Sigmoid colon (tissue), 7 donors: ENCODE data around the gene SRGN. TPM values are rescaled to one million over a fixed set of nuclear protein-coding genes. Genes with fewer than 3 reads are reported as not detected.
A peak's percentile ranks its signal among the peaks of the same experiment; 100 is the strongest.

Experiments
- DNase-seq: peaks from one replicate; pipeline ENCODE4 v3.0.0-alpha.2; 2019
- H3K27ac ChIP-seq, 4 donors: fragments of 200-600 bp; sonication (generic); one replicate each; pipeline ENCODE4 v1.5.1; 2016 to 2019; ENCODE audit warnings: mild to moderate bottlenecking in 1 of 4
- H3K27me3 ChIP-seq, 3 donors: fragments of 200-600 bp; sonication (generic); one replicate each; pipeline ENCODE4 v1.5.1; 2019; ENCODE audit warnings: mild to moderate bottlenecking in 1 of 3
- H3K36me3 ChIP-seq, 4 donors: fragments of 200-600 bp; sonication (generic); one replicate each; pipeline ENCODE4 v1.5.1; 2016 to 2019
- H3K4me1 ChIP-seq, 4 donors: fragments of 200-600 bp; sonication (generic); one replicate each; pipeline ENCODE4 v1.5.1; 2017 to 2019
- H3K4me3 ChIP-seq, 4 donors: fragments of 200-600 bp; sonication (generic); one replicate each; pipeline ENCODE4 v1.5.1; 2017 to 2019; ENCODE audit warnings: mild to moderate bottlenecking in 2 of 4, moderate library complexity in 1 of 4
- H3K9me3 ChIP-seq, 4 donors: fragments of 200-600 bp in 3 of 4; sonication (generic) in 3 of 4; one replicate each; pipeline versions ENCODE4 v1.5.1 to v1.6.1; 2013 to 2019
- EP300 ChIP-seq, 4 donors: sonication (generic); formaldehyde crosslinking; IDR thresholded peaks; one replicate each; pipeline ENCODE4 v1.6.1; 2017; ENCODE audit warnings: antibody characterized with exemption in 4 of 4
- POLR2A ChIP-seq, 2 donors: fragments of 450-650 bp; IDR thresholded peaks; one replicate each; pipeline ENCODE4 v1.6.1; 2016; ENCODE audit warnings: antibody characterized with exemption in 2 of 2, mild to moderate bottlenecking in 2 of 2, moderate library complexity in 2 of 2
- POLR2AphosphoS5 ChIP-seq, 4 donors: sonication (generic); formaldehyde crosslinking; IDR thresholded peaks; one replicate each; pipeline ENCODE4 v1.6.1; 2017; ENCODE audit warnings: antibody characterized with exemption in 4 of 4
- WGBS, 2 donors: extraction: QIAGEN DNeasy Blood & Tissue Kit; methylation state at CpG; one replicate each; pipeline ENCODE4 v1.1.7; 2013; 5-methylcytosine and 5-hydroxymethylcytosine counted together
- intact Hi-C: fragments of 100-400 bp; cut with DNase I; formaldehyde crosslinking; loops from one replicate; pipeline ENCODE4 v1.15.1; 2023
- polyA plus RNA-seq, 3 donors: library from polyadenylated mRNA; stranded (reverse); fragments of 200-250 nt; gene quantifications; one replicate each; pipeline ENCODE4 v1.2.3, GENCODE V29; 2013
- total RNA-seq, 4 donors: library from RNA; depleted of rRNA; stranded (reverse); fragments of >200 nt; gene quantifications; one replicate each; pipeline ENCODE4 v1.1.0, GENCODE V29; 2016
- TF ChIP-seq, protein P1 (sequence below), 4 experiments: fragments of 450-650 bp in 3 of 4; fragments of 200-600 bp in 1 of 4; IDR thresholded peaks; one replicate each; pipeline ENCODE4 v1.5.1; 2016 to 2019; ENCODE audit warnings: antibody characterized with exemption in 4 of 4, mild to moderate bottlenecking in 3 of 4, moderate library complexity in 2 of 4
- donor health status: healthy with polysubstance abuse.
- donor health status: Bipolar disorder and iron deficiency.
- donor health status: healthy.

The SRGN gene
- total and polyA plus RNA-seq, 7 donors, result 28.2 to 140 (median 83.5) TPM

DNA sequence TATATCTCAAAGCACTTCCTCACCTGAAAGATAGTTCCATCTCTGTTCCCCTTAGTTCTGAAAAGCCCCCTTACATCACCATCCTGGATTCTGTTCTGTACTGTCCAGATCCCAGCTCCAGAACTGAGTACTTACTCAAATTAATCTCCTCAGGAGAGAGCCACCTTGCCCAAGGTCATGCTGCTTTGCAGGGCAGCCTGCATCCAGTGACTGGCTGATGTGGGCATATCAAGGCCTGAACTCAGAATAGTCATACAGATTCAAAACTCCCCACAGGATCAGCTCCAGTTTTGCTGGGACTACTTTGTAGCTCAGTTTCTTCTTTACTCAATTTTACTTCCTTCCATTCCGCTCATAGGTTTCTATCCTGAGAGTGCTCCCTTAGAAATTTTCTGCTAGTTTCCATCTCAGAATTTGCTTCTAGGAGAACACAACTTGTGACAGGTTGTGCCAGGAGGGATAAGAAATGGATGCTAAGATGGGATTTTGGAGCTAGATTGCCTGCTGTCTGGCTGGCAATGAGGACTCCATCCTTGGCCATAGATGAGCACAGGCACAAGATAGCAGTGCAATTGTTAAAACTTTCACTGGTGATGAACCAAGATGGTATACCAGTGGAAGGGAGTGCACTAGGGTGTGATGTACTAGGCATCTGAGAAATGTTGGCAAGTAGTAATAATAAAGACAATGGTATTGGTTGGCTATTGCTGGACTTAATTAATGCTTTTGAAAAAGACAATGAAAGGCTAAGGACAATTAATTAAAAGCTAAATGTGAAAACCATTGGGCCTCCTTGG lies 17.3 kb downstream of the SRGN start:
- Histone ChIP-seq H3K4me1 (no peaks in the 10 kb centered on the region), H3K27me3 (no peaks in the 10 kb centered on the region), H3K9me3 (no peaks in the 10 kb centered on the region), H3K36me3 (no peaks in the 10 kb centered on the region), H3K4me3 (no peak overlapping the region), H3K27ac (no peak overlapping the region)
- no peak for TF ChIP-seq POLR2A (IDR thresholded peaks at IDR 0.05)
- TF ChIP-seq, protein P1, sequence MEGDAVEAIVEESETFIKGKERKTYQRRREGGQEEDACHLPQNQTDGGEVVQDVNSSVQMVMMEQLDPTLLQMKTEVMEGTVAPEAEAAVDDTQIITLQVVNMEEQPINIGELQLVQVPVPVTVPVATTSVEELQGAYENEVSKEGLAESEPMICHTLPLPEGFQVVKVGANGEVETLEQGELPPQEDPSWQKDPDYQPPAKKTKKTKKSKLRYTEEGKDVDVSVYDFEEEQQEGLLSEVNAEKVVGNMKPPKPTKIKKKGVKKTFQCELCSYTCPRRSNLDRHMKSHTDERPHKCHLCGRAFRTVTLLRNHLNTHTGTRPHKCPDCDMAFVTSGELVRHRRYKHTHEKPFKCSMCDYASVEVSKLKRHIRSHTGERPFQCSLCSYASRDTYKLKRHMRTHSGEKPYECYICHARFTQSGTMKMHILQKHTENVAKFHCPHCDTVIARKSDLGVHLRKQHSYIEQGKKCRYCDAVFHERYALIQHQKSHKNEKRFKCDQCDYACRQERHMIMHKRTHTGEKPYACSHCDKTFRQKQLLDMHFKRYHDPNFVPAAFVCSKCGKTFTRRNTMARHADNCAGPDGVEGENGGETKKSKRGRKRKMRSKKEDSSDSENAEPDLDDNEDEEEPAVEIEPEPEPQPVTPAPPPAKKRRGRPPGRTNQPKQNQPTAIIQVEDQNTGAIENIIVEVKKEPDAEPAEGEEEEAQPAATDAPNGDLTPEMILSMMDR (IDR thresholded peaks at IDR 0.05), result no peak
- no peak for TF ChIP-seq EP300 (IDR thresholded peaks at IDR 0.05)
- no peak for TF ChIP-seq POLR2AphosphoS5 (IDR thresholded peaks at IDR 0.05)
- no peak for DNase-seq
- intact Hi-C loops, result no loop called here
- WGBS, 2 donors, result 96 to 100% methylated on average over 1 of the region's 1 CpG

DNA sequence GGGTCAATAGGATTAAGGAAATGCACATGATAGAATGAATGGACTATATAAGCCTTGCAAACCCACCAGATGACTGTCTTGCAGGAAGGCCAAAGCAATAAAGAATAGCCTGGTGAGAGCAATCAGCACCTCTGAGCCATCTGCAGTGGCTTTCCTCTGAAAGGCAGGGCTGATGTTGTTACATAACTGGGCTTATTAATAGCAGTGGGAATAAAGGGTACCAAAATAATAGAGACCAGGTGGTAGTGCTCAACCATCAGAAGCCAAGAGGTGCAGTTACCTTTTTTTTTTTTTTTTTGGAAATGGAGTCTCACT lies 19.2 kb downstream of the SRGN start:
- Histone ChIP-seq H3K4me3 (no peak overlapping the region), H3K27me3 (no peaks in the 10 kb centered on the region), H3K4me1 (no peaks in the 10 kb centered on the region), H3K9me3 (no peaks in the 10 kb centered on the region), H3K36me3 (no peaks in the 10 kb centered on the region), H3K27ac (no peak overlapping the region)
- intact Hi-C loops, result no loop called here
- TF ChIP-seq POLR2A (IDR thresholded peaks at IDR 0.05) (no peak), EP300 (IDR thresholded peaks at IDR 0.05) (no peak), POLR2AphosphoS5 (IDR thresholded peaks at IDR 0.05) (no peak)
- TF ChIP-seq, protein P1 (IDR thresholded peaks at IDR 0.05), result no peak
- DNase-seq, result no peak

DNA sequence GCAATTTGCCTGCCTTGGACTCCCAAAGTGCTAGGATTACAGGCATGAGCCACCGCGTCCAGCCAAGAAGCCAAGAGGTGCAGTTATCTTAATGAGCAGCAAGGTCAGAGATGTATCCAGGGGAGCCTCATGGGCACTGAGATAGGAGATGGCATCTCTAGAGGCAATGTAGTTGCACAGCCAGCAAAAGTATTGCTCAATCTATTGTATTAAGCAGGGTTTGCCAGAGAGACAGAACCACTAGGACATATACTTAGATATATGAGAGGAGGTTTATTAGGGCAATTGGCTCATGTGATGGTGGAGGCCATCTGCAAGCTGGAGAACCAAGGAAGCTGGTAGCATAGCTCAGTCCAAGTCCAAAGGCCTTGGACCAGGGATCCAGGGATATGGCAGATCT lies 19.8 kb downstream of the SRGN start:
- Histone ChIP-seq H3K4me3 (no peak overlapping the region), H3K4me1 (no peaks in the 10 kb centered on the region), H3K9me3 (no peaks in the 10 kb centered on the region), H3K27ac (no peak overlapping the region), H3K36me3 (no peaks in the 10 kb centered on the region), H3K27me3 (no peaks in the 10 kb centered on the region)
- TF ChIP-seq POLR2AphosphoS5 (IDR thresholded peaks at IDR 0.05) (no peak), POLR2A (IDR thresholded peaks at IDR 0.05) (no peak), EP300 (IDR thresholded peaks at IDR 0.05) (no peak)
- TF ChIP-seq, protein P1 (IDR thresholded peaks at IDR 0.05), result no peak
- intact Hi-C loops, result no loop called here
- no peak for DNase-seq
- WGBS, 2 donors, result 97% methylated on average over 2 of the region's 2 CpGs

DNA sequence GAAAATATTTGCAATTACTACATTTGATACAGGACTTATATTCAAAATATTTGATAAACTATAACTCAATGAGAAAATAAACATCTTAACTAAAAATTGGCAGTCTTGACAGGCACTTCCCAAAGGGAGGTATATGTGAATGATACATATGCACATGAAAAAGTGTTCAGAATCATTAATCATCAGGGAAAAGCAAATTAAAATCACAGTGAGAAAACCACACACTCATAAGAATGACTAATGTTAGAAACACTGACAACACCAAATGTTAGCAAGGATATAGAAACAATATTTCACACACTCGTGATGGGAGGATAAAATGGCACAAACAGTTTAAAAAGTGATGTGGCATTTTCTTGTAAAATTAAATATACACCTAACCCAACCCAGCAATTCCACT lies 32.0 kb downstream of the SRGN start:
- intact Hi-C loops, result loop anchor here (5.0 kb wide), 1 partner anchor 218 kb away; the partner anchor contains the start of gene DDX50
- no peak for TF ChIP-seq POLR2AphosphoS5 (IDR thresholded peaks at IDR 0.05)
- DNase-seq, result no peak
- H3K4me1 ChIP-seq, result peaks cover 0 to 7% (median 6%) of the 10 kb centered on the region in 4 donors
- no peaks in the 10 kb centered on the region for H3K9me3 ChIP-seq
- no peaks in the 10 kb centered on the region for H3K36me3 ChIP-seq
- no peak overlapping the region for H3K4me3 ChIP-seq
- WGBS, 2 donors, result 60 to 71% methylated on average over 1 of the region's 1 CpG
- H3K27ac ChIP-seq, result no peak overlapping the region
- no peaks in the 10 kb centered on the region for H3K27me3 ChIP-seq

DNA sequence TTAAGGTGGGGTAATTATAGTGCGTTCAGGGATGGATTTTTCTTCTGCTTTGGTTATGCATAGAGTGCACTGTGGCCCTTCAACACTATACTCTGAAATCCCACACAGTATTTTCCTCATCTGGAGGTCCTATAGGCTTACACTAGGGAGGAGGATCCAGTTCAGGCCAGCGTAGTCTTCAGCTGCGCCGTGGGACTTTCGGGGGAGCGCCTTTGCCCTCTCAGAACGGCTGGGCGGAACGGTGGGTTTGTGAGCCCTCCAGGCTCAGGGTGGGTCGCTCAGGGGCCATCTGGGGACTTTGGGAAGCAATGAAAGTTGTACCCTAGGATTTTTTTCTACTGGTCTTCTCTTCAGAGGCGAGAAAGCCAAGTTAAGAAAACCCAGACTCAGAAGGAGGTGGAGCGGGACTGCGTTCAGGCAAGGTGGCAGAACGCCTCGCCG lies 35.4 kb downstream of the SRGN start:
- Histone ChIP-seq H3K36me3 (no peaks in the 10 kb centered on the region), H3K9me3 (no peaks in the 10 kb centered on the region), H3K27ac (peak overlapping the region; percentile 95 to 99 (median 98)), H3K4me1 (peaks cover 0 to 22% (median 17%) of the 10 kb centered on the region in 4 donors), H3K27me3 (no peaks in the 10 kb centered on the region), H3K4me3 (peak overlapping the region; percentile 90 to 95 (median 94))
- DNase-seq, result no peak
- TF ChIP-seq POLR2AphosphoS5 (IDR thresholded peaks at IDR 0.05) (no peak), EP300 (IDR thresholded peaks at IDR 0.05) (no peak), POLR2A (IDR thresholded peaks at IDR 0.05) (no peak)
- TF ChIP-seq, protein P1 (IDR thresholded peaks at IDR 0.05), result no peak
- intact Hi-C loops, result loop anchor here (2.0 to 5.0 kb wide), 3 partner anchors 135 to 221 kb away; partner anchors contain the start of genes DDX50 and KIFBP
- 0 to 1% methylated on average over 16 of the region's 16 CpGs for WGBS, 2 donors
